Activated T-helper 1 cell treated with anti-CD3 and anti-CD28 coated beads, Interleukin-12 subunit alpha, Interleukin-12 subunit beta, Interleukin-2, Interleukin-4 antibody, amounts not matched to agents 30 ng/mL and 10 ng/mL and 1 ng/mL, durations not matched to agents 14 hours and 24 hours and 36 hours (primary cell): ENCODE results near the gene CCL13. TPM values are rescaled to one million over a fixed set of nuclear protein-coding genes. Genes with fewer than 3 reads are reported as not detected.

Experiments used
- DNase-seq: peaks from one replicate; pipeline ENCODE4 v3.0.0; 2021; ENCODE audit warnings: low spot score
- H3K27ac Mint-ChIP-seq: one replicate; pipeline ENCODE4 v1.8.0; 2021; ENCODE audit warnings: mild to moderate bottlenecking, mixed read lengths
- H3K27me3 Mint-ChIP-seq: one replicate; pipeline ENCODE4 v1.8.0; 2022; ENCODE audit warnings: mild to moderate bottlenecking, moderate library complexity, mixed read lengths; ENCODE audit not compliant: insufficient read depth
- H3K36me3 Mint-ChIP-seq: one replicate; pipeline ENCODE4 v1.8.0; 2021; ENCODE audit warnings: low read depth, mixed read lengths
- H3K4me1 Mint-ChIP-seq: one replicate; pipeline ENCODE4 v1.8.0; 2021; ENCODE audit warnings: low read depth, mixed read lengths
- H3K4me3 Mint-ChIP-seq: one replicate; pipeline ENCODE4 v1.8.0; 2021; ENCODE audit warnings: mild to moderate bottlenecking, moderate library complexity, mixed read lengths
- H3K9me3 Mint-ChIP-seq: one replicate; pipeline ENCODE4 v1.8.0; 2021; ENCODE audit warnings: mixed read lengths
- intact Hi-C: fragments of 100-400 bp; cut with micrococcal nuclease; formaldehyde crosslinking; loops from one replicate; pipeline ENCODE4 v1.15.1; 2024
- total RNA-seq: library from RNA; stranded (reverse); gene quantifications from 2 replicates; pipeline ENCODE4 v1.2.3, GENCODE V29; 2022

The CCL13 gene
- total RNA-seq, 1 donor from 2014 or later: not detected

DNA sequence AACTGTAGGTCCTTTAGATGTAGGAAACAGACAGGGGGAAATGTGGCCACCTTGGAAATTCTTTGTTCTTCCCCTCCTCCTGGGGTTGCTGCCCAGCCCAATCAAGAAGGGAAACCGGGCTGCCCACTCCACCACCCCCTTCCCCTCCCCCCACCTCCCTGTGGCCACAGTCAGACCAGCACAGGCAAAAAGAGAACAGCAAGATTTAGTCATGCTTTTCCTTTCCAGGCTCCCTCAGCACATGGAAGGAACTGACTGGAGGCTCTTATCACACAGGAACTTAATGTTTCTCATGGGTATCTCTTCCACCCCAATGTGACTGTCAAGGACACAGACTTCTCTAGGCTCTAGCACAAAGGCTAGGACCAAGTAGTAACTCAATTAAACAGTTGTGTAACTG lies 9.7 kb downstream of the CCL13 start:
- Mint-ChIP-seq H3K27ac (no peak overlapping the region), H3K27me3 (peaks cover 13% of the 10 kb centered on the region), H3K4me3 (no peak overlapping the region), H3K36me3 (peaks cover under 1% of the 10 kb centered on the region), H3K9me3 (no peaks in the 10 kb centered on the region), H3K4me1 (peaks cover 72% of the 10 kb centered on the region)
- intact Hi-C loops: loop anchor here (10.0 kb wide), 1 partner anchor 401 kb away; no protein-coding TSS in a partner anchor
- no peak for DNase-seq

DNA sequence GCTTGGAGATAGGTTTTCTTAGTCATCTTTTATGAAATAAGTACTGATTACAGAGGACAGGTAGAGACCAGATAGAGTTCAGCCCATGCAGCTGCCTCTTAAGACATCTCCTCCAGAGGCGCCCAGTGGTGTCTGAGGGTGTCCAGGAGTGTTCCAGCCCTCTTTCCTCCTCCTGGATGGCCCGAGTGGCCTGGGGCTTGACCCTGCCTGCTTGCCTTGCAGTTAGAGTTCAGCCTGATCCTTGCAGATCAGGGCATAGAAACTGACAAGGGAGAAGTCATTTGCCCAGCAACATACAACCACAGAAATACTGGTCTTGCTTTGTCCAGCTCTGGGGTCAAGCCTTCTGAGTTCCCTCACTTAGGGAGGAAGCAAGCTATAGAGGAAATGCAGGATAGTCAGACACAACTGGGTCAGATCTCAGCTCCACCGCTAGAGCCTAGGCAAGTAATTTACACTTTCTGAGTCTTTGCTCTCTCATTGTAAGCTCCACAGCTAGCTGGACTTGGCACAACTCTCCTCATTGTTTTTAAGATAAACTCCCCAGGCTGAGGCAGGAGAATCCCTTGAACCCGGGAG lies 10.3 kb downstream of the CCL13 start:
- H3K4me3 Mint-ChIP-seq: no peak overlapping the region
- DNase-seq: no peak

DNA sequence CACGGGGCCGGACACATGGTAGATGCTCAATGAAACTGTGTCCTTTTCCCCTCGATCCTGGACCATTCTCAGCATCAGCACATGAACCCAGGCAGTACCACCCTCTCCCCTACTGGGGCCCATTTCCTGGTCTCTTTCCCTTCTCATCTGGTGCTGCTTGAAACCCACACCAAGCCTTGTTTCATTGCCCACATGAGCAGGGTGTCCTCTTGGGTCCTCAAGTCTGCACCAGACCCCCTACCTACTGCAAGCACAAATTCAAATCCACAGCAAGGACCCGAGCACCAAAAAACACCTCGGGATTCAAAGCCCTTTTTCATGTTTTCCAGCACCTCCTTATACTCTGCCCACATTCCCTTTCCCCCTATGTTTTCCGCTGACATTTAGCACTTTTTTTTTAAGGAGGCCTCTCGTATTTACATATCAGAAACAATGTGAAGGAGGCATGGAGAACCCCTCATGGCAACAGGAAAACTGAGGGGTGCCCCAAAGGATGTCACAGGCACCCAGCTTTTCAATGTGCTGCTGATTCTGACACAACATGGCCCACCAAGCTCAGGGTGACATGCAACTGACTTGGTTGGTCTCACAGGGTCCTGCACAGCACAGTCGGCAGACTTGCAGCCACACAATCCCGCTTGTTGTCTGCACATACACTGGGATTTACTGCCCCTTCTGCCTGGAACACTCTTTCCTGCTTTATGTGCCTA lies 11.4 kb downstream of the CCL13 start:
- Mint-ChIP-seq H3K27me3 (peaks cover 18% of the 10 kb centered on the region), H3K4me1 (peaks cover 66% of the 10 kb centered on the region), H3K9me3 (no peaks in the 10 kb centered on the region), H3K27ac (no peak overlapping the region), H3K36me3 (no peaks in the 10 kb centered on the region), H3K4me3 (no peak overlapping the region)
- DNase-seq: no peak
- intact Hi-C loops: loop anchor here (10.0 kb wide), 1 partner anchor 403 kb away; no protein-coding TSS in a partner anchor

More for the DNA sequence above, 10.3 kb downstream of the CCL13 start:
- Mint-ChIP-seq H3K4me1 (peaks cover 72% of the 10 kb centered on the region), H3K27ac (no peak overlapping the region), H3K9me3 (no peaks in the 10 kb centered on the region), H3K36me3 (no peaks in the 10 kb centered on the region), H3K27me3 (peaks cover 14% of the 10 kb centered on the region)
- intact Hi-C loops: loop anchor here (10.0 kb wide), 1 partner anchor 402 kb away; no protein-coding TSS in a partner anchor

DNA sequence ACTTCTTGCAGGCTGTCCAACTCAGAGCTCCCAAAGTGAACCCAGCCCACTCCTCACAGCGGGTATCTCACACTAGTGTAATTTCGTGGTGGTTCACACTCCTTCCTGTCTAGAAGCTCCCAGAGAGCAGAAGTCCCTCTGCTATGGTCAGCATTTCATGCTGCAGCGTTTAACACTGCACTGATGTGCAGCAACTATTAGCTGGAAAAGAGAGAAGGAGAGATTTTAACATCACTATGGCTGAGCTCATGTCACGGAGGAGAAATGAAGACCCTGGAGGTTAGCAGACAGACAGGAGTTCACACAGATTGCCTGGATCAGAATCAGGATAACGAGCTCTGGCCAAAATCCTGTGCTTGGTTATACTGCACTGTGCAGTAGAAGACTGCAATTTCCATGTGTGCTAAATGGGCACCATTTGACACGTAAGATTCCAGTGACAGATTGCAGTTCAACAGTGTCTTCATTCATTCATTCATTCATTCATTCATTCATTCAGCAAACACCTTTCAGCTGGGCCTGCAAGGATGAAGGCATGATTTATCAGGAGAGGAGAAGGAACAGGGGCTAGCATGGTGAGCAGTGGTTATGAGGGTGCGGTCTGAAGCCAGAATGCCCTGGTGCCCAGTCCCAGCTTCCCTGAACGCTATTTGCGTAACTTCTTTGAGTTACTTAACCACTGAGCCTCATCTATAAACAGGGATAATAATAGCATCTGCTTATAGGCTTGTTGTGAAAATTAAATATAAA lies 12.1 kb downstream of the CCL13 start:
- no peak overlapping the region for H3K27ac Mint-ChIP-seq
- H3K36me3 Mint-ChIP-seq: peaks cover 2% of the 10 kb centered on the region
- no peak overlapping the region for H3K4me3 Mint-ChIP-seq
- H3K9me3 Mint-ChIP-seq: no peaks in the 10 kb centered on the region
- no peak for DNase-seq
- intact Hi-C loops: loop anchor here (10.0 kb wide), 1 partner anchor 404 kb away; no protein-coding TSS in a partner anchor
- peaks cover 59% of the 10 kb centered on the region for H3K4me1 Mint-ChIP-seq
- peaks cover 18% of the 10 kb centered on the region for H3K27me3 Mint-ChIP-seq

DNA sequence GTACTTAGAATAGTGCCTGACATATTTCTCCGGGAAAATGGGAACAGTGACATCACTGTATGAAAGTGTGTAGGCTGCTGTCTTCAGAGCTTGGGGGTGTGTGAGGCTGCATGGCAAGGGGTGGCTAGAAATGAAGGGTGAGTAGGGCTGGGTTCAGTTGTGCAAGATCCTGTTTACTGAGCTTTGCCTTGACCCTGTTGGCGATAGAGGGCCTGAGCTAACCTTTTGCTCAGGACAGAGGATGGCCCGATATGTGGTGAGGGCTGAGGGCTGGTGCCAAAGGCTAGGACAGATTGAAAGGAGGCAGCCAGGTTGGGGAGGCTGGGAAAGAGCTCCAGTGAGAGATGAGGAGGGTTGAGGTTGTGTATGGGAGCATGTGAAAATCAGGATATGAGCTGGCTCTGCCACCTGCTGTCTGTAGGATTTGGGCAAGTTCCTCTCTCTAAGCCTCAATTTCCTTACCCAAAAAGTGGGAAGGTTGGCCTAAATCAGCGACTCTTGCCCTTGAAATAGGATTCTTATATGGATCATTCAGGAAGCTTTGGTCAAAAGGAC lies 12.7 kb downstream of the CCL13 start:
- peaks cover 2% of the 10 kb centered on the region for H3K36me3 Mint-ChIP-seq
- H3K27ac Mint-ChIP-seq: no peak overlapping the region
- H3K9me3 Mint-ChIP-seq: no peaks in the 10 kb centered on the region
- H3K4me1 Mint-ChIP-seq: peaks cover 53% of the 10 kb centered on the region
- intact Hi-C loops: loop anchor here (10.0 kb wide), 1 partner anchor 404 kb away; no protein-coding TSS in a partner anchor
- no peak overlapping the region for H3K4me3 Mint-ChIP-seq
- peaks cover 21% of the 10 kb centered on the region for H3K27me3 Mint-ChIP-seq
- DNase-seq: no peak

DNA sequence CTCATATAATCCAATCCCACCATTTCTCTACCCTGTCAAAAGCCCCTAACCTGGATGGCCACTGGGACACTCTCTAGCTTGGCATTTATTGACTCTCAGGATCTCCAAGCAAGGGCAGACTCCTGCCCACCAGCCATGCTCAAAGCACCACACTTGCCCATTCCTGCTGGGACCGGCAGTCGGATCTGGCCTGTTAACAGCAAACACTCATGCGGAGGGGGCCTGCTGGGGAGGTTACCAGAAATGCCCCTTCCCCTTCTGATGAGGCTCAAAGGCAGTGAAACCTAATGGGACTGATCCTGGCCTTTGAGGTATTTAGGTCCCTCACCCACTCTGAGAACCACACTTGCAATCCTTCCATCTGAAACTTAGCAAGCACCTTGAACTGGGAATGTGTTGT lies 13.3 kb downstream of the CCL13 start:
- Mint-ChIP-seq H3K27me3 (peaks cover 18% of the 10 kb centered on the region), H3K4me3 (no peak overlapping the region), H3K4me1 (peaks cover 48% of the 10 kb centered on the region), H3K27ac (no peak overlapping the region), H3K9me3 (no peaks in the 10 kb centered on the region), H3K36me3 (peaks cover 2% of the 10 kb centered on the region)
- no peak for DNase-seq
- intact Hi-C loops: loop anchor here (10.0 kb wide), 1 partner anchor 405 kb away; no protein-coding TSS in a partner anchor

DNA sequence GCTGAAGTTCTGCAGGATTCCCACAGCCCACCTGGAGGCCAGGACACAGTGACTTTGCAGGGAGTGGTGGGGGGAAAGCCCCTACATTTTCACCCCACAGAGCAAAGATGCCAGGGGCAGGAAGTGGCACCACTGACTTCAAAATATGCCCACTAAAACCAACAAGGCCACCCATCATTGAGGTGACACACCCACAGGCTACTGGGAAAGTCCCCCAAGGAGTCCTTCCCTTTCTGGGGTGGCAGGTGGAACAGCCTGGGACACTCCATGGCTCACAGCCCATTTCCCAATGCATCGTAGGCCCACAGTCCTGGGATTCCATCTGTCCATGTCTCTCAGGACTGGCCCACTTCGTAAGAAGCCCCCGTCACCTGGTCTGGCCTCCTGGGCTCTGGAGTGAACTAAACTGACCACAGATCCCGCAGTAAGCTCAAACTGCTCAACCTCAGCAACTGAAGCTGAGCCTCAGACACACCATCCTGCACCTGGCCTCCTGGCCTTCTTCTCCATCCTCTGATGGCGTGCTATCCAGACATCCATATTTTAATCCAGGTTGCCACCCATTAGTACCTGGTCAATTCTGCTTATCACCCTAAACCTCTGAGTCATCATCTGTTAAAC lies 14.2 kb downstream of the CCL13 start:
- intact Hi-C loops: loop anchor here (2.0 kb wide), 1 partner anchor 18 kb away; no protein-coding TSS in a partner anchor
- DNase-seq: no peak
- H3K4me3 Mint-ChIP-seq: peak overlapping the region; percentile 20
- peak overlapping the region; percentile 8 for H3K27ac Mint-ChIP-seq
- peaks cover 23% of the 10 kb centered on the region for H3K27me3 Mint-ChIP-seq
- no peaks in the 10 kb centered on the region for H3K9me3 Mint-ChIP-seq
- peaks cover 2% of the 10 kb centered on the region for H3K36me3 Mint-ChIP-seq
- H3K4me1 Mint-ChIP-seq: peaks cover 40% of the 10 kb centered on the region

DNA sequence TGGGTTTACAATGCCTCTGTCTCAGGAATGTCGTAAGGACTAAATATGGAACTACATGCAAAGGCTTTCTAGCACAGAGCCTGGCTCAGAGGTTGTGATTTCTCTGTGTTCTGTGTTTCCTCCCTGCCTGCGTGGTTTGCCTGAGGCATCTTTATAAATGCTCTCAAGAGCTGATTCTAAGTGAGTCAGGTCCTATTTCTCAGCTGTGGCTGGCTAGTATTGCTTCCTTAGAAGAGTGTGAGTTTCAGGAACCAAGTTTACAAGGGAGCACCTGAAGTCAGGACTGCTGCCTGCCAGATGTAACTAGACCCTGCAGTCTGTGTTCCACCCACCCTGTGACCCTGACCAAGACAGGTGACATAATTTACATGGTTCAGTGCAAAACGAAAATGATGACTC lies 14.7 kb downstream of the CCL13 start:
- Mint-ChIP-seq H3K27ac (peak overlapping the region; percentile 8), H3K27me3 (peaks cover 26% of the 10 kb centered on the region), H3K36me3 (peaks cover 2% of the 10 kb centered on the region), H3K4me3 (peak overlapping the region; percentile 20), H3K9me3 (no peaks in the 10 kb centered on the region), H3K4me1 (peaks cover 39% of the 10 kb centered on the region)
- DNase-seq: no peak
- intact Hi-C loops: loop anchor here (1.0 to 2.0 kb wide), 2 partner anchors 9 to 18 kb away; no protein-coding TSS in a partner anchor

DNA sequence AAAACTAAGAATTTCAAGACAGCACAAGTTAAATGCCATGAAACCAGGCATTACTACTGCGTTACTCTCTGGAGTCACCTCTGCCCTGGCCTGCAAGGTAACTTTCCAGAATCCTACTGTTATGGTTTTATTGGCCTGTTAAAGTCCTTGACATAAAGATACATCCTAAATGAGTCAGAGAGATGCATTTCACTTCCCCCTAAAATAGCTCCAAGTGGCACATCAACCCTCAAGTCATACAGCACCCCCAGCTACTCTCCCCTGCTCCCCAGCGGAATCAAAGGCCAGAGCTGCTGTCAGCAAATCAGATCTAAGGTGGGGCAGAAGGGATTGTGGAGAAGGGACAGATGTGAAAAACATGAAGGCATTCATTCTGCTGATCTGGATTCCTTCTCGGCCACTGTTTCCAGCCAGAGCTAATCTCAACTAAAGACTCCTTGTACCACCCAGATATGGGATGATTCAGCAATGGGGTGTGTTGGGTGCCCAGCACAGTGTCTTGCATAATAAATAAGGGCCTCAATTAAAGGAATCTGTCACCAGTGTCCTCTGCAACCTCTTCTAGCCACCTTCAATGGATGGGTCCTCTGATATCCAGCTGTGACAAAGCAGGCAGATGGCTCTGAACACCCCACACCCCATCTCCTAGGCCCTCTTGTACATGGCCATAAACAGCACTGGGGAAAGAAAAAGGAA lies 15.3 kb downstream of the CCL13 start:
- no peak overlapping the region for H3K4me3 Mint-ChIP-seq
- peaks cover 2% of the 10 kb centered on the region for H3K36me3 Mint-ChIP-seq
- peaks cover 36% of the 10 kb centered on the region for H3K4me1 Mint-ChIP-seq
- H3K27me3 Mint-ChIP-seq: peaks cover 26% of the 10 kb centered on the region
- H3K27ac Mint-ChIP-seq: no peak overlapping the region
- no peaks in the 10 kb centered on the region for H3K9me3 Mint-ChIP-seq
- no peak for DNase-seq
- intact Hi-C loops: loop anchor here (1.0 to 2.0 kb wide), 2 partner anchors 9 to 17 kb away; no protein-coding TSS in a partner anchor

DNA sequence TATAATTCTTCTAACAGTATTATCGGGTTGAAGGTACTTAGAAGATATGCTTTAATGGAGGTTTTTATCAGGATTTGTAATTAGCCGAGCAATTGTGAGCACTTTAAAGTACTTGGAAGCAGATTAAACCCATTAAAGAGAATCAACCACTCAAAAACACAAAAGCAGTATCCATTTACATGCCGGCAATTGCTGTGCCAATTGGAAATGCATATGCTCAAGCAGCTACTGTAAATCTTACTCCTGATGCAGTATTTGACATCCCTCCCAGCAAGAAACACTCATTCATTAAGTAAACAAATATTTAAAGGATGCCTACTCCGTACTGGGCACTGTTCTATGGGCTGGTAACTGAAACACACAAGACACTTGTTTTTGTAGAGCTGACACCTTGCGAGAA lies 18.2 kb downstream of the CCL13 start:
- Mint-ChIP-seq H3K9me3 (no peaks in the 10 kb centered on the region), H3K36me3 (peaks cover 2% of the 10 kb centered on the region), H3K27me3 (peaks cover 25% of the 10 kb centered on the region), H3K4me1 (peaks cover 58% of the 10 kb centered on the region), H3K27ac (no peak overlapping the region), H3K4me3 (no peak overlapping the region)
- intact Hi-C loops: no loop called here
- DNase-seq: no peak

DNA sequence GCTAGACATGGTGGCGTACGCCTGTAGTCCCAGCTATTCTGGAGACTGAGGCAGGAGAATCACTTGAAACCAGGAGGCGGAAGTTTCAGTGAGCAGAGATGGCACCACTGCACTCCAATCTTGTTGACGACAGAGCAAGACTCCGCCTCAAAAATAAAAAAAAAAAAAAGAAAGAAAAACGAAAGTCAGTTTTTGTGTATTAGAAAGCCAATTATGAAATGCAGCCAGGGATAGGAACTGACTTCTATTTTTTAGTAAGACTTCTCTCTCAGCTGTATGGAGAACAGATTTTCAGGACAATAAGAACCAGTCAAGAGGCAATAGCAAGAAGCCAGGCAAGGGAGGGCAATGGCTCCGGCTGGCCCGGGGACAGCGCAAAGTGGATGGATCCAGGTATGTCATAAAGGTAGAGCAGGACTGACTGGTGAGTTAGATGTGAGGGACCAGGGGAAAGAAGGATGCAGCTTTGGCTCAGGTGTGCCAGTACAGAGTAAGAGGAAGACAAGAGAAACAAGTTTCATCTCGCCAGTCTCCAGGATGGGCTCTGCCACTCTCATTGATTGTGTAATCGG lies 19.2 kb downstream of the CCL13 start:
- no peak overlapping the region for H3K4me3 Mint-ChIP-seq
- peak overlapping the region; percentile 1 for H3K27ac Mint-ChIP-seq
- no peak for DNase-seq
- no peaks in the 10 kb centered on the region for H3K9me3 Mint-ChIP-seq
- H3K27me3 Mint-ChIP-seq: peaks cover 22% of the 10 kb centered on the region
- intact Hi-C loops: loop anchor here (5.0 kb wide), 1 partner anchor 1853 kb away; no protein-coding TSS in a partner anchor
- H3K36me3 Mint-ChIP-seq: peaks cover 2% of the 10 kb centered on the region
- peaks cover 58% of the 10 kb centered on the region for H3K4me1 Mint-ChIP-seq
